ENCODE measurements around the gene MAN1C1.

Gene MAN1C1

GRCh38 chr1:25616095-25616986, at the start of gene MAN1C1:
Gene MAN1C1, plus strand, starts transcription at chr1:25616791. Its CDS starts 1,007 bp downstream, at chr1:25617798.
- DNase-seq, result peak; percentile 71

- DNase-seq, result no peak
These were observed 48.9 kb upstream of the MAN1C1 start for GRCh38 chr1:25567710-25568089.

- DNase-seq, result no peak
These were observed 48.3 kb upstream of the MAN1C1 start for GRCh38 chr1:25568090-25568833.

GRCh38 chr1:25568834-25569596, 47.6 kb upstream of the MAN1C1 start:
- DNase-seq, result no peak

- DNase-seq, result no peak
These were observed 46.8 kb upstream of the MAN1C1 start for GRCh38 chr1:25569597-25570396.

- DNase-seq, result no peak
These were observed 45.6 kb upstream of the MAN1C1 start for GRCh38 chr1:25570798-25571521.

GRCh38 chr1:25571522-25571970, 45.0 kb upstream of the MAN1C1 start:
- DNase-seq, result no peak

GRCh38 chr1:25572107-25572506, 44.5 kb upstream of the MAN1C1 start:
- DNase-seq, result no peak

GRCh38 chr1:25572708-25573590, 43.6 kb upstream of the MAN1C1 start:
- peak; percentile 35 for DNase-seq

- no peak for DNase-seq
These were observed 43.0 kb upstream of the MAN1C1 start for GRCh38 chr1:25573591-25573930.

- DNase-seq, result no peak
These were observed 42.6 kb upstream of the MAN1C1 start for GRCh38 chr1:25573961-25574360.

GRCh38 chr1:25575191-25575590, 41.4 kb upstream of the MAN1C1 start:
- no peak for DNase-seq

- DNase-seq, result no peak
These were observed 40.0 kb upstream of the MAN1C1 start for GRCh38 chr1:25576459-25577133.

- no peak for DNase-seq
These were observed 39.3 kb upstream of the MAN1C1 start for GRCh38 chr1:25577134-25577920.

GRCh38 chr1:25579292-25580252, 37.0 kb upstream of the MAN1C1 start:
- DNase-seq, result no peak

- no peak for DNase-seq
These were observed 35.7 kb upstream of the MAN1C1 start for GRCh38 chr1:25580927-25581326.

- DNase-seq, result no peak
These were observed 34.8 kb upstream of the MAN1C1 start for GRCh38 chr1:25581764-25582163.
